Occipital lobe (tissue), 2 donors: ENCODE data around the gene GPR78. TPM values are rescaled to one million over a fixed set of nuclear protein-coding genes. Genes with fewer than 3 reads are reported as not detected.

ENCODE experiments used
- DNase-seq: peaks from one replicate; lab custom pipeline; 2025; lab: John Stamatoyannopoulos, UW
- total RNA-seq: library from RNA; depleted of rRNA; stranded (reverse); fragments of >200 nt; gene quantifications from one replicate; pipeline ENCODE4 v1.2.3, GENCODE V29; 2014

The GPR78 gene
- total RNA-seq, 1 donor from 2014 or later = not detected

DNA sequence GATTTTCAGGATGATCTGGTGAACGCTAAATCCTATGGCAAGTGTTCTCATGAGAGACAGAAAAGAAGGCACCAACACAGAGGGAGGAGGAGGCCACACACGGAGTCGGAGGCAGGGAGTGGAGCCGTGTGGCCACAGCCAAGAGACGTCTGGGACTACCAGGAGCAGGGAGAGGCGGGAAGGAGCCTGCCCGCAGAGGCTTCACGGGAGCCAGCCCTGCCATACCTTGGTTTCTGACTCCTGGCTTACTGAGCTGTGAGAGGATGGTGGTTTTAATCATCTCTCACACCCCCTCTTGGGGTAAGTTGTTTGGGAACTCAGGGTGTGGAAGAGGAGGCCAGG lies 33.5 kb upstream of the GPR78 start:
- no peak for DNase-seq

DNA sequence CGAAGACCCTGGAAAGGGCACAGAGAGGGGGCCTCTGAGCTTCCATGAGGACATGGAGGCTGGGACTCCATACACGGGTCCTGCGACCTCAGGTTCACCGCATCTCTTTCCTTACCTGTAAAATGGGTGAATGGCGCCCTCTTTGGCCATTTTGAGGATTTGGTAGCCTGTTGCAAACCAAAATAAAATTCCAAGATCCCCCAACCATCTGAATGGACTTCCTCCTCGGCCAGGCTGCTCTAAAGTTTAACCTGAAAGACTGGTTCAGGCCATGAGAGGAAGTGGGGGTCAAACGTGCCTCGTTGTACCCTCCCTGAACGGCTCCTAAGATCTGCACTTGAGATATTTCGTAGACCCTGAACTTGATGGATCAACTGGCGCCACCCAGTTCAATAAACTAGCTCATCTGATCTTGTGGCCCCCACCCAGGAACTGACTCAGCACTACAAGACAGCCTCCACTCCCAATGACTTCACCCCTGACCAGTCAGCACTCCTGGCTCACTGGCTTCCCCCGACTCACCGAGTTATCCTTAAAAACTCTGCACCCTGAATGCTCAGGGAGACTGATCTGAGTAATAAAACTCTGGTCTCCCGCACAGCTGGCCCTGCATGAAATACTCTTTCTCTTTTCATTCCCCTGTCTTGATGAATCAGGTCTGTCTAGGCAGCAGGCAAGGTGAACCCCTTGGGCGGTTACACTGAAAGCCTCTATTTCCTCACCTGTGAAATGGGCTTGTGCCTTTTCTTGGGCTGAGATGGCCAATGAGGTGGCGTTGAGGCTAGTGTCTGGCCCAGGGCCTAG lies 32.9 kb upstream of the GPR78 start:
- no peak for DNase-seq

DNA sequence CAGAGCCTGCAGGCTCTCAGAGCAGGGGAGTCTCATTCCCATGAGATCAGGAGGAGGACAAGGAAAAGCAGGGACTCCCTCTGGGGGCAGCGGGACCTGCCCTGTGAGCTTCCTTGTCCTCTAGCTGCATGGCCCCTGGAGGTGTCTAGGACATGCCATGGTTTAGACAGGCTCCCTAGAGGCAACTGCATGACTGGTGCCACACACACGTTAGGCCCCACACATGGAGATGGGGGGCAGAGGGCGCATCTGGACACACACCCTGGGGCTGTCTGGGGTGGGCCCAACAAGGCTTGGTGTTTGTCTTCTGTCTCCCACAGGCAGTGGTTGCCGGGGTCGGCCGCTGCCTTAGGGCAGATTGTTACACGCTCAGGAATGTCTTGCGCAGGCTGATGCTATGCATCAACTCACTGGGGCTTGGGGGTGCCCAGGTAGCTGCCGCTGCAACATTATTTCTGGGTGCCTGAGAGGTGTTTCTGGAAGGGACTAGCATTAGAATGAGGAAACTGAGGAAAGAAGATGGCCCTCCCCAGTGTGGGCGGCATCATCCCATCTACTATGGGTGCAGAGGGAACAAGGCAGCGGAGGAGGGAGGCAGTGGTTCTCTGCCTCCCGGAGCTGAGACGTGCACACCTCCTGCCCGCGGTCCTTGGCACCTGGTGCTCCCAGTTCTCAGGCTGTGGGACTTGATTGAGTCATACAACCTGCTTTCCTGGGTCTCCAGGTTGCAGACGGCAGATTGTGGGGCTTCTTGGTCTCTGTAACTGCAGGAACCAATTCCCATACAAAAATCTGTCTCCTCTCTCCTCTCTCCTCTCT lies 32.1 kb upstream of the GPR78 start:
- no peak for DNase-seq

DNA sequence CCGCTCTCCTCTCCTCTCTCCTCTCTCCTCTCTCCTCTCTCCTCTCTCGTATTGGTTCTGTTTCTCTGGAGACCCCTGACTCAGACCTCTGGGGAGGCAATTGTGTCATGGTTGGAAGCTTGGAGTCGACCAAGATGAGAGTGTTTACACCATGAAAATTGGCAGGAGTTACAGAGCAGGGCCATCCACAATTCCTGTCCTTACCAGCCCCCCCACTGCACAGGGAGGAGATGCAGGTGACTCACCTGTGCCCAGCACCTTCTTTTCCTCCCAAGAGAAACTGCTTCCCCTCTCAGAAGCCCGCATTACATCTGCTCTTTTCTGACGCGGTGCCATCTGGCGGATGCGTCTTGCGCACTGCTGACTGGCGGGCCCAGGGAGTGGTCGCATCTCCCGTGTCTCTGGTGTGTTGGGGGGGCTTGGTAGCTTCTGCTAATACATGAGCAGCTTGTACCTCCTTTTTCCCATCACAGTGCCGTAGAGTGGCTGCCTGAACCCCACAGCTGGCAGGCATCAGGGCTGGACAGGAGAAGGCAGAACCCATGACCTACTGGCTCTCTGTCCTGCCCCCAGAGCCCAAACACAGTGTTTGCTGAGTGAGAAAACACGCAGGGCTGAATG lies 31.4 kb upstream of the GPR78 start:
- DNase-seq = no peak

- no peak for DNase-seq
These were observed 30.8 kb upstream of the GPR78 start for GRCh38 chr4:8549352-8549931.

GRCh38 chr4:8550691-8551090 lies 29.5 kb upstream of the GPR78 start:
- DNase-seq = no peak

GRCh38 chr4:8552024-8552423 lies 28.2 kb upstream of the GPR78 start:
- no peak for DNase-seq

- no peak for DNase-seq
These were observed 27.5 kb upstream of the GPR78 start for GRCh38 chr4:8552581-8553205.

- DNase-seq = no peak
These were observed 27.0 kb upstream of the GPR78 start for GRCh38 chr4:8553216-8553615.

DNA sequence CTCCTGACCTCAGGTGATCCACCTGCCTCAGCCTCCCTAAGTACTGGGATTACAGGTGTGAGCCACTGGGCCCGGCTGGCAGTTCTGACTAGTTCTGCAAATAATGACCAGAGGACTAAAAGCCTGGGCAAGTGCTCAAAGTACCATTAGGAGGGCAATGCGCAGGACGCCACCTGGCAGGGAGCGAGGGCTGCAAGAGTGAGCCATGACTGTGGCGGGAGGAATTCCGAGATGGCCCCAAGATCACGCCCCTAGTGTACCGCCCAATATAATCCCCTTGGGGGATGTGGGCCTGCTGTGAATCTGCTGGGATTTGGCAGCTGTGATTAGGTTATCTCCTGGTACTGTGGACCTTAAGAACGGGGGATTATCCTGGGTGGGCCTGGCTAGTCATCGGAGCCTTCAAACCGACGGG lies 26.2 kb upstream of the GPR78 start:
- no peak for DNase-seq

DNA sequence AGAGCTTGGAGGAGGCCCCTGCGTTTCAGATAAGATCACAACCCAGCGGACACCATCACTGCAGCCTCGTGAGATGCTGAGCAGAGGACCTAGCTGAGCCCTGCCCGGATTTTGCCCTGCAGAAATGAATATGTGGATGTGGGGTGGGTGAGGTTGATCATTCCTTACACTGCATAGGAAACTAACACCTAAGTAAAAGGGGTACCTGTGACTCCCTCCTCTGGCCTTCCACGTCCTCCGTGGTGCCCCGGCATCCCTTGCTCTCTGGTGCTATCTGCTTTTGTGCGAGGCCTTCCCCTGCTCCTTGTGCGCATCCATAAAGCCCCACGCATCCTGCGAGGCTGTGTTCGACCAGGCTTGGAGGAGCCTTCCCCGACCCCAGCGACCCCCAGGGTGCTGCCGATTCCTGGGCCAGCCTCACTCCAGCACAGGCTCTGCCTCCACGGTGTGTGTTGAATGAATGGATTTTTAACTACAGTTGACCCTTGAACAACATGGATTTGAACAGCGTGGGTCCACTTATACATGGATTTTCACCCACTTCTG lies 25.6 kb upstream of the GPR78 start:
- DNase-seq = no peak

DNA sequence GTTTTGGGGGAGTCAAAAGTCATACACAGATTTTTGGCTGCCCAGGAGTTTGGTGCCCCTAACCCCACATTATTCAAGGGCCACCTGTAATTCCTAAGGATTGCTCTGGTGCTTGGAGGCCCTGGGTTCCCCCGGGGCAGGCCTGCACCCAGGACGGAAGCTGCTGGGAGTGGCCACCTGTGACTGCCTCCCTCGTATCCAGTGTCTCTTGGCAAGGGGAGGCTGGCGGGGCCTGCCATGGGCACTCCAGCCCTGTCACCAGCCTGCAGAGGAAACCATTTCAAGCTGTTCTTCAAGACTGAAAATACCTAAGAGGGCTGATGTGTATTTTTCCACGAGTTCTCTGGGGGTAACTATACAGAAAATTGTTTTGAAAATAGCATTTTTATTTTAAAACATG lies 24.5 kb upstream of the GPR78 start:
- no peak for DNase-seq

DNA sequence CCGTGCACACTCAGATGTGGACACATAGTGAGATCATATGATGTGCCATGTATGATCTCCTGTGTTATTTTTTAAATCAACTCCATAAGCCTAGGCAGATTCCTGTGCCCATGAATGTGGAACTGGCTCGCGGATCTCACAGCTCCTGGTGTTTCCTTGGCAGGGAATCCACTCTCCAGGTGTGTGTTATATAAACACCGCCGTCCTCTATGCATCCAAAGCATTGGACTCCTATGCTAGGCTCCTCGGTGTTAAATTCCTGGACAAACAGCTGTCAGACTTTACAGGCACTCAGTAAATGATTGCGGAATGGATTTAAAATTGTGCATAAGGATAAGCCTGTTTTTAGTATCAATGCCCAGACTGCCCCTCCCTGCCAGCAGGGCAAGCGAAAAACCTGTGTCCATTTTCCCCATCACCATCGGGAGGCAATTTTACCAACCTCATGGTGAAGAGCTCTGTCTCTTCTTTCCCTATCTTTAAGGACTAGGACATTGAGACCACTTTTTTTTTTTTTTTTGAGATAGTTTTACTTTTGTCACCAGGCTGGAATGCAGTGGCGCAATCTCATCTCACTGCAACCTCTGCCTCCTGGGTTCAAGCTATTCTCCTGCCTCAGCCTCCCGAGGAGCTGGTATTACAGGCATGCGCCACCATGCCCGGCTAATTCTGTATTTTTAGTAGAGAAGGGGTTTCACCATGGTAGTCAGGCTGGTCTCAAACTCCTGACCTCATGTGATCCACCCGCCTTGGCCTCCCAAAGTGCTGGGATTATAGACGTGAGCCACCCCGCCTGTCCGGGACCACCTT lies 23.6 kb upstream of the GPR78 start:
- no peak for DNase-seq

DNA sequence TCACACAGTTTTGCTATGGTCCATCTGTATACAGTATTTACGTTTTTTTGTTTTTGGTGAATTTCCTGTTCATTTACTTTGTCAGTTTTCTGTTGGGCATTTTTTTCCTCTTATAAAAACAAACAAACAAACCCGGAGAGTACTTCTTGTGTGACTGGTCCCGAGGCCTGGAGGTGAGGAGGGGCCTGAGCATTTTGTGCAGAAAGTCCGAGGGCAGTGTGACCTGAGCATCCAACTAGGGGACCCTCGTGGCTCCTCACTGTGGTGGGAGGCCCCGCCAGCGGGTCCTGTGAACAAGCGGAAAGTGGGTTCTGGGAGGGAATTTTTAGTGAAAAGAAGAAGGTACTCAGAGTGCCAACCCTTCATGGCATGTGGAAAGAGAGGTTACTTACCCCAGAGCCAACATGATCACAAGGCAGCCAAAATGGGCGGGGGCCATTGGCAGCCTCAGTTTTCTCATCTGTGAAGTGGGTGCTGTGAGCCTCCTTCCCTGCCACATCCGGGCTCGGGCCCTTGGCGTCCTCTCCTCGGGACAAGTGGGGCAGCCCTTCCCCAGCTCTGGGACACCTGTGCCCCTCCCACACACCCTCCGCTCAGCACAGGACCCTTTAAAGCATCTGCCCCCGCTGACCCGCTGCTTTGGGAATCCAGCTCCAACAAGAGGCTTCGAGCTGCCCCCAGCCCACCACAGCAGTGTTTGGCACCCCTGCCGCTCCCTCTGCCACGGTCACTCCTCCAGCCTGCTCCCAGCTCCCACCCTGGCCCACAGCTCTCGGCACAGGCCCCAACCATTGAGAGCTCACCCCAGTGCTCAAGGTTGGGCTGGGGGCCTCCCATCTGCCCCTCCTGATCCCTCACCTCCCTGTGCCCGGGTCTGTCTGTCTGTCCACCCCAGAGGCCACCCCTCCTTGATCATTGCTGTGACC lies 22.8 kb upstream of the GPR78 start:
- no peak for DNase-seq

- DNase-seq = no peak
These were observed 21.9 kb upstream of the GPR78 start for GRCh38 chr4:8558080-8558960.

GRCh38 chr4:8559011-8559410 lies 21.2 kb upstream of the GPR78 start:
- DNase-seq = no peak

GRCh38 chr4:8559524-8560264 lies 20.5 kb upstream of the GPR78 start:
- no peak for DNase-seq
